Vagina (tissue), 2 donors: ENCODE data around the gene GNG7. TPM values are rescaled to one million over a fixed set of nuclear protein-coding genes. Genes with fewer than 3 reads are reported as not detected.
"Not testable (repeated sequence)": the region's sequence is repeated elsewhere in the genome, so short reads cannot be mapped to it uniquely, and the experiment has no call there.

Experiments
- DNase-seq, 2 donors: peaks; one replicate each; pipeline ENCODE4 v3.0.0-alpha.2; 2017; ENCODE audit errors: extremely low spot score in 2 of 2
- H3K27ac ChIP-seq: fragments of 200-600 bp; sonication (generic); one replicate; pipeline ENCODE4 v1.5.1; 2019
- H3K27me3 ChIP-seq: fragments of 200-600 bp; sonication (generic); one replicate; pipeline ENCODE4 v1.5.1; 2019
- H3K36me3 ChIP-seq, 2 donors: fragments of 200-600 bp; sonication (generic); one replicate each; pipeline ENCODE4 v1.5.1; 2017 to 2019
- H3K4me1 ChIP-seq: fragments of 200-600 bp; sonication (generic); one replicate; pipeline ENCODE4 v1.5.1; 2019
- H3K4me3 ChIP-seq, 2 donors: fragments of 200-600 bp; sonication (generic); 1 replicate in 1 of 2; 2 replicates in 1 of 2; pipeline ENCODE4 v1.5.1; 2016 to 2019
- H3K9me3 ChIP-seq: fragments of 200-600 bp; sonication (generic); one replicate; pipeline ENCODE4 v1.5.1; 2019
- CTCF ChIP-seq, 3 experiments: fragments of 450-650 bp in 2 of 3; fragments of 200-600 bp in 1 of 3; sonication (generic) in 1 of 3; IDR thresholded peaks; one replicate each; pipeline ENCODE4 v1.5.1; 2017 to 2019; ENCODE audit warnings: antibody characterized with exemption in 3 of 3, mild to moderate bottlenecking in 2 of 3, moderate library complexity in 2 of 3
- POLR2A ChIP-seq, 2 donors: fragments of 450-650 bp; IDR thresholded peaks; one replicate each; pipeline ENCODE4 v1.6.1; 2017; ENCODE audit warnings: antibody characterized with exemption in 2 of 2, mild to moderate bottlenecking in 2 of 2, moderate library complexity in 2 of 2
- POLR2AphosphoS5 ChIP-seq, 2 donors: sonication (generic); formaldehyde crosslinking; IDR thresholded peaks; one replicate each; pipeline ENCODE4 v1.9.0; 2017; ENCODE audit warnings: antibody characterized with exemption in 2 of 2, mild to moderate bottlenecking in 2 of 2, low read depth in 1 of 2; ENCODE audit not compliant: insufficient read depth in 1 of 2
- intact Hi-C: fragments of 100-400 bp; cut with DNase I; formaldehyde crosslinking; loops from one replicate; pipeline ENCODE4 v1.15.1; 2023
- total RNA-seq: library from RNA; depleted of rRNA; stranded (reverse); fragments of >200 nt; gene quantifications from one replicate; pipeline ENCODE4 v1.2.3, GENCODE V29; 2016

GNG7 gene
- total RNA-seq, 1 donor from 2014 or later = 2.0 TPM

- H3K4me1 ChIP-seq = peaks cover 20% of the 10 kb centered on the region
- H3K9me3 ChIP-seq = no peaks in the 10 kb centered on the region
- H3K36me3 ChIP-seq = no peaks in the 10 kb centered on the region
- intact Hi-C loops = no loop called here
- no peak for TF ChIP-seq CTCF (IDR thresholded peaks at IDR 0.05)
- TF ChIP-seq POLR2A (IDR thresholded peaks at IDR 0.05) = no peak
- no peak for TF ChIP-seq POLR2AphosphoS5 (IDR thresholded peaks at IDR 0.05; ENCODE audit: insufficient read depth in 1 of 2, low read depth in 1 of 2)
- no peaks in the 10 kb centered on the region for H3K27me3 ChIP-seq
- H3K27ac ChIP-seq = no peak overlapping the region
- DNase-seq = no peak
- H3K4me3 ChIP-seq = no peak overlapping the region
These were observed 94.5 kb downstream of the GNG7 start for GRCh38 chr19:2607712-2608601.

- peaks cover 27% of the 10 kb centered on the region for H3K4me1 ChIP-seq
- H3K27me3 ChIP-seq, DNase-seq, intact Hi-C loops, H3K36me3 ChIP-seq, H3K27ac ChIP-seq, H3K9me3 ChIP-seq, H3K4me3 ChIP-seq: not testable (repeated sequence)
These were observed 95.7 kb downstream of the GNG7 start for GRCh38 chr19:2606774-2607173.

GRCh38 chr19:2605889-2606288 is 96.6 kb downstream of the GNG7 start:
- H3K4me1 ChIP-seq = peaks cover 28% of the 10 kb centered on the region
- intact Hi-C loops, H3K9me3 ChIP-seq, H3K36me3 ChIP-seq, DNase-seq, H3K27ac ChIP-seq, H3K27me3 ChIP-seq, H3K4me3 ChIP-seq: not testable (repeated sequence)

GRCh38 chr19:2604747-2605329 is 97.7 kb downstream of the GNG7 start:
- H3K4me1 ChIP-seq = peaks cover 23% of the 10 kb centered on the region
- no peak overlapping the region for H3K27ac ChIP-seq
- no peaks in the 10 kb centered on the region for H3K9me3 ChIP-seq
- no peak for DNase-seq
- intact Hi-C loops = no loop called here
- TF ChIP-seq POLR2A (IDR thresholded peaks at IDR 0.05) (no peak), CTCF (IDR thresholded peaks at IDR 0.05) (no peak), POLR2AphosphoS5 (IDR thresholded peaks at IDR 0.05; ENCODE audit: insufficient read depth in 1 of 2, low read depth in 1 of 2) (no peak)
- no peaks in the 10 kb centered on the region for H3K27me3 ChIP-seq
- no peaks in the 10 kb centered on the region for H3K36me3 ChIP-seq
- H3K4me3 ChIP-seq = no peak overlapping the region

- Histone ChIP-seq H3K27ac (peak overlapping the region; percentile 64), H3K9me3 (no peaks in the 10 kb centered on the region), H3K4me1 (peaks cover 32% of the 10 kb centered on the region), H3K4me3 (peak overlapping the region; percentile 12 to 39), H3K36me3 (no peaks in the 10 kb centered on the region), H3K27me3 (no peaks in the 10 kb centered on the region)
- intact Hi-C loops = loop anchor here (2.0 kb wide), 1 partner anchor 125 kb away; no protein-coding TSS in a partner anchor
- DNase-seq = no peak
- no peak for TF ChIP-seq CTCF (IDR thresholded peaks at IDR 0.05)
These were observed 99.2 kb downstream of the GNG7 start for GRCh38 chr19:2603334-2603733.
